ENCODE data around the gene RNF14.
"Not testable (repeated sequence)": the region's sequence is repeated elsewhere in the genome, so short reads cannot be mapped to it uniquely, and the experiment has no call there.

The RNF14 gene

GRCh38 chr5:141919218-141920119 lies 49.4 kb upstream of the RNF14 start:
- Histone ChIP-seq H3K9me3 (ENCODE audit: control insufficient read depth, insufficient read depth, low read depth, low read length) (no peaks in the 10 kb centered on the region), H3K4me1 (ENCODE audit: control insufficient read depth, insufficient read depth, low read length) (no peaks in the 10 kb centered on the region), H3K36me3 (ENCODE audit: control insufficient read depth in 2 of 2, insufficient read depth in 1 of 2, low read length in 2 of 2) (peaks cover 0 to 3% of the 10 kb centered on the region in 2 experiments; a peak in 1 of 3 replicates), H3K27ac (ENCODE audit: extremely low read depth, low read depth, low read length) (no peak overlapping the region), H3K4me3 (ENCODE audit: low read depth, low read length) (no peak overlapping the region)
- no peak for TF ChIP-seq ZNF692 (tag by site-specific recombination; IDR thresholded peaks at IDR 0.05)
- no peak for TF ChIP-seq IKZF3 (tag by site-specific recombination; IDR thresholded peaks at IDR 0.05)
- no peak for TF ChIP-seq ZNF16 (tag by site-specific recombination; IDR thresholded peaks at IDR 0.05; ENCODE audit: low read depth)
- TF ChIP-seq BCL6B (tag by site-specific recombination; IDR thresholded peaks at IDR 0.05): no peak
- TF ChIP-seq WT1 (tag by site-specific recombination; IDR thresholded peaks at IDR 0.05): no peak
- no peak for TF ChIP-seq SCRT1 (tag by site-specific recombination; IDR thresholded peaks at IDR 0.05; ENCODE audit: borderline replicate concordance)
- TF ChIP-seq ZEB2 (tag by site-specific recombination; IDR thresholded peaks at IDR 0.05): no peak
- TF ChIP-seq ZNF394 (tag by site-specific recombination; IDR thresholded peaks at IDR 0.05; ENCODE audit: borderline replicate concordance): no peak
- TF ChIP-seq, protein P1, sequence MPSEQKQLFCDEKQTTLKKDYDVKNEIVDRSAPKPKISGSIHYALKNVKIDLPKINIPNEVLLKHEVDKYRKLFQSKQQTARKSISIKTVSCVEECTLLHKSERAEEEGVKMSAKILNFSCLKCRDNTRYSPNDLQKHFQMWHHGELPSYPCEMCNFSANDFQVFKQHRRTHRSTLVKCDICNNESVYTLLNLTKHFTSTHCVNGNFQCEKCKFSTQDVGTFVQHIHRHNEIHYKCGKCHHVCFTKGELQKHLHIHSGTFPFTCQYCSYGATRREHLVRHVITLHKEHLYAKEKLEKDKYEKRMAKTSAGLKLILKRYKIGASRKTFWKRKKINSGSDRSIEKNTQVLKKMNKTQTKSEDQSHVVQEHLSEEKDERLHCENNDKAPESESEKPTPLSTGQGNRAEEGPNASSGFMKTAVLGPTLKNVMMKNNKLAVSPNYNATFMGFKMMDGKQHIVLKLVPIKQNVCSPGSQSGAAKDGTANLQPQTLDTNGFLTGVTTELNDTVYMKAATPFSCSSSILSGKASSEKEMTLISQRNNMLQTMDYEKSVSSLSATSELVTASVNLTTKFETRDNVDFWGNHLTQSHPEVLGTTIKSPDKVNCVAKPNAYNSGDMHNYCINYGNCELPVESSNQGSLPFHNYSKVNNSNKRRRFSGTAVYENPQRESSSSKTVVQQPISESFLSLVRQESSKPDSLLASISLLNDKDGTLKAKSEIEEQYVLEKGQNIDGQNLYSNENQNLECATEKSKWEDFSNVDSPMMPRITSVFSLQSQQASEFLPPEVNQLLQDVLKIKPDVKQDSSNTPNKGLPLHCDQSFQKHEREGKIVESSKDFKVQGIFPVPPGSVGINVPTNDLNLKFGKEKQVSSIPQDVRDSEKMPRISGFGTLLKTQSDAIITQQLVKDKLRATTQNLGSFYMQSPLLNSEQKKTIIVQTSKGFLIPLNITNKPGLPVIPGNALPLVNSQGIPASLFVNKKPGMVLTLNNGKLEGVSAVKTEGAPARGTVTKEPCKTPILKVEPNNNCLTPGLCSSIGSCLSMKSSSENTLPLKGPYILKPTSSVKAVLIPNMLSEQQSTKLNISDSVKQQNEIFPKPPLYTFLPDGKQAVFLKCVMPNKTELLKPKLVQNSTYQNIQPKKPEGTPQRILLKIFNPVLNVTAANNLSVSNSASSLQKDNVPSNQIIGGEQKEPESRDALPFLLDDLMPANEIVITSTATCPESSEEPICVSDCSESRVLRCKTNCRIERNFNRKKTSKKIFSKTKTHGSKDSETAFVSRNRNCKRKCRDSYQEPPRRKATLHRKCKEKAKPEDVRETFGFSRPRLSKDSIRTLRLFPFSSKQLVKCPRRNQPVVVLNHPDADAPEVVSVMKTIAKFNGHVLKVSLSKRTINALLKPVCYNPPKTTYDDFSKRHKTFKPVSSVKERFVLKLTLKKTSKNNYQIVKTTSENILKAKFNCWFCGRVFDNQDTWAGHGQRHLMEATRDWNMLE (tag by site-specific recombination; conservative IDR thresholded peaks at IDR 0.05; ENCODE audit: low read depth): no peak
- no peak for TF ChIP-seq MEIS1 (CRISPR knock-in tag; IDR thresholded peaks at IDR 0.05; ENCODE audit: borderline replicate concordance)
- TF ChIP-seq ZNF510 (tag by site-specific recombination; IDR thresholded peaks at IDR 0.05; ENCODE audit: insufficient replicate concordance): no peak
- no peak for TF ChIP-seq ZNF596 (tag by site-specific recombination; IDR thresholded peaks at IDR 0.05)
- ChIA-PET POLR2A (interaction anchor here (0.5 kb wide), 1 partner anchor 60 kb away, joined by 3 read pairs; no protein-coding TSS in a partner anchor), CTCF (no interaction called here)

- no peak overlapping the region for H3K27ac ChIP-seq (ENCODE audit: extremely low read depth, low read depth, low read length)
- peaks cover 8 to 9% of the 10 kb centered on the region in 2 experiments for H3K36me3 ChIP-seq (ENCODE audit: control insufficient read depth in 2 of 2, insufficient read depth in 1 of 2, low read length in 2 of 2)
- no peaks in the 10 kb centered on the region for H3K4me1 ChIP-seq (ENCODE audit: control insufficient read depth, insufficient read depth, low read length)
- CTCF ChIA-PET: interaction anchor here (1.1 to 2.1 kb wide), 2 partner anchors 31 to 40 kb away, joined by 3 to 15 read pairs; no protein-coding TSS in a partner anchor
- H3K4me3 ChIP-seq (ENCODE audit: low read depth, low read length): no peak overlapping the region
- no peaks in the 10 kb centered on the region for H3K9me3 ChIP-seq (ENCODE audit: control insufficient read depth, insufficient read depth, low read depth, low read length)
- TF ChIP-seq SCRT2 (tag by site-specific recombination; IDR thresholded peaks at IDR 0.05): peak; percentile 90
- TF ChIP-seq GLIS2 (tag by site-specific recombination; IDR thresholded peaks at IDR 0.05): no peak
- TF ChIP-seq SCRT1 (tag by site-specific recombination; IDR thresholded peaks at IDR 0.05; ENCODE audit: borderline replicate concordance): peak; percentile 80
- POLR2A ChIA-PET: interaction anchor here (1.5 kb wide), 1 partner anchor 274 kb away, joined by 4 read pairs; no protein-coding TSS in a partner anchor
Observed at GRCh38 chr5:141920771-141921170, 48.1 kb upstream of the RNF14 start.

DNA sequence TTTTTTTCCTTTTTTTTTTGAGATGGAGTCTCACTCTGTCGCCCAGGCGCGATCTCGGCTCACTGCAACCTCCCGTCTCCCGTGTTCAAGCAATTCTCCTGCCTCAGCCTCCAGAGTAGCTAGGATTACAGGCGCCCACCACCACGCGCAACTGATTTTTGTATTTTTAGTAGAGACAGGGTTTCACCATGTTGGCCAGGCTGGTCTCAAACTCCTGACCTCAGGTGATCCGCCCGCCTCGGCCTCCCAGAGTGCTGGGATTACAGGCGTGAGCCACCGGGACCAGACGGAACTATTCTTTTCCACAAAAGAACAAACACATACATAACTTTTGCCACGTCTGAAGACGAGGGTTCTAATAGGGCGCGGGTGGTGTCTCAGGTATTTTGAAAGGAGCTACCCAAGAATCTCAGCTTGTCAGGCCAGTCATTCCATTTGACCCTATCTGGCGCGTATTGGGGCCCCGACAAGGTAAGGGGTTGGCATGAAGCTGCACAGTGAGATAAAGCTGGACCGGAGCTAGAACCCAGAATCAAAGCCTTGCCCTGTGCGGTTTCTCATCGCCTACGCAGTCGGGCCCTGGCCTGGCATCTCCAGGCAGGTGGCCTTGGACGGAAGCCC lies 46.0 kb upstream of the RNF14 start:
- peaks cover 24 to 30% of the 10 kb centered on the region in 2 experiments for H3K36me3 ChIP-seq (ENCODE audit: control insufficient read depth in 2 of 2, insufficient read depth in 1 of 2, low read length in 2 of 2)
- peak overlapping the region; percentile 80; the same call in 1 of the 2 replicates for H3K27ac ChIP-seq (ENCODE audit: extremely low read depth, low read depth, low read length)
- H3K4me1 ChIP-seq (ENCODE audit: control insufficient read depth, insufficient read depth, low read length); H3K9me3 ChIP-seq (ENCODE audit: control insufficient read depth, insufficient read depth, low read depth, low read length): not testable (repeated sequence)
- ChIA-PET POLR2A (interaction anchor here (0.6 to 1.8 kb wide), 22 partner anchors 7 to 304 kb away, joined by 3 to 19 read pairs (median 5); partner anchors contain the start of genes ARAP3, DIAPH1, HDAC3 and PCDH1), CTCF (interaction anchor here (0.5 to 1.9 kb wide), 10 partner anchors 25 to 231 kb away, joined by 3 to 15 read pairs (median 3); partner anchors contain the start of genes PCDH1 and PCDH12)
- H3K4me3 ChIP-seq (ENCODE audit: low read depth, low read length): peak overlapping the region; percentile 94

Measured in HEK293 (cell line).